ENCODE measurements around the gene SHANK3.

Gene SHANK3

DNA sequence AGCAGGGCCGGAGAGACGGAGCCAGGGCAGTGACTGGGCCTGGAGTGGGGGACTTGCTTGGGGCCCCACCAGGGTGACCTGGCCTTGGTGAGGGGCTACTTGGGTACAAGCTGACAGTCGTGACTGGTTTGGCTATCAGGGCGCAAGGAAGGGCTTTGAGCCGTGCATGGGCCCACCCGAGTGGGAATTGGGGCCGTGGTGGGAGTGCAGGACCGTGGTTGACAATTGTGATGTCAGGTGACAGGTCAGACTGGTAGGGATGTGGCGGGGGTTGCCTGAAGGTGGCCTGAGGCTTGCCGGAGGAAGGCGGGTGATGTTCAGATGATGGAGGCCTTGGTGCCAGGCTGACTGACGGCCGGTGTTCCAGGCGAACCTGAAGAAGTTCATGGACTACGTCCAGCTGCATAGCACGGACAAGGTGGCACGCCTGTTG, 5.6 kb downstream of the SHANK3 start:
- DNase-seq (ENCODE audit: low read depth, low spot score): no peak

DNA sequence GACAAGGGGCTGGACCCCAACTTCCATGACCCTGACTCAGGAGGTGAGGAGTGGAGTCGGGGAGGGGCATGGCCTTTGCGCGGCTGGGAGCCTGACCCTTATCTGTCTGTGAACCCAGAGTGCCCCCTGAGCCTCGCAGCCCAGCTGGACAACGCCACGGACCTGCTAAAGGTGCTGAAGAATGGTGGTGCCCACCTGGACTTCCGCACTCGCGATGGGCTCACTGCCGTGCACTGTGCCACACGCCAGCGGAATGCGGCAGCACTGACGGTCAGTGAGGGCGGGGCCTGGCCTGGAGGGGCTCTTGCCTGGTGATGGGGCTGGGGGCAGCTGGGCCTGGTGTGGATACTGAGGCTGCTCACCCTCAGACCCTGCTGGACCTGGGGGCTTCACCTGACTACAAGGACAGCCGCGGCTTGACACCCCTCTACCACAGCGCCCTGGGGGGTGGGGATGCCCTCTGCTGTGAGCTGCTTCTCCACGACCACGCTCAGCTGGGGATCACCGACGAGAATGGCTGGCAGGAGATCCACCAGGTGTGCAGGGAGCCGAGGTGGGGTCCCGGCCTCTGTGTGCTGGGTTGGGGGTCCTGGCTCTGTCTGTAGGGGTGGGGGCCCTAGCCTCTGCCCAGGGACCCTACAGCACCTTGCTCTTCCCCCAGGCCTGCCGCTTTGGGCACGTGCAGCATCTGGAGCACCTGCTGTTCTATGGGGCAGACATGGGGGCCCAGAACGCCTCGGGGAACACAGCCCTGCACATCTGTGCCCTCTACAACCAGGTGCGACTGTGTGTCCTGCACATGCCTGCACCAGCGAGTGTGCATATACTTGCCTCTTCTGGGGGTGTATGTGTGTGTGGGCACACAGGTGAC, 6.3 kb downstream of the SHANK3 start:
- DNase-seq (ENCODE audit: low read depth, low spot score): no peak

DNA sequence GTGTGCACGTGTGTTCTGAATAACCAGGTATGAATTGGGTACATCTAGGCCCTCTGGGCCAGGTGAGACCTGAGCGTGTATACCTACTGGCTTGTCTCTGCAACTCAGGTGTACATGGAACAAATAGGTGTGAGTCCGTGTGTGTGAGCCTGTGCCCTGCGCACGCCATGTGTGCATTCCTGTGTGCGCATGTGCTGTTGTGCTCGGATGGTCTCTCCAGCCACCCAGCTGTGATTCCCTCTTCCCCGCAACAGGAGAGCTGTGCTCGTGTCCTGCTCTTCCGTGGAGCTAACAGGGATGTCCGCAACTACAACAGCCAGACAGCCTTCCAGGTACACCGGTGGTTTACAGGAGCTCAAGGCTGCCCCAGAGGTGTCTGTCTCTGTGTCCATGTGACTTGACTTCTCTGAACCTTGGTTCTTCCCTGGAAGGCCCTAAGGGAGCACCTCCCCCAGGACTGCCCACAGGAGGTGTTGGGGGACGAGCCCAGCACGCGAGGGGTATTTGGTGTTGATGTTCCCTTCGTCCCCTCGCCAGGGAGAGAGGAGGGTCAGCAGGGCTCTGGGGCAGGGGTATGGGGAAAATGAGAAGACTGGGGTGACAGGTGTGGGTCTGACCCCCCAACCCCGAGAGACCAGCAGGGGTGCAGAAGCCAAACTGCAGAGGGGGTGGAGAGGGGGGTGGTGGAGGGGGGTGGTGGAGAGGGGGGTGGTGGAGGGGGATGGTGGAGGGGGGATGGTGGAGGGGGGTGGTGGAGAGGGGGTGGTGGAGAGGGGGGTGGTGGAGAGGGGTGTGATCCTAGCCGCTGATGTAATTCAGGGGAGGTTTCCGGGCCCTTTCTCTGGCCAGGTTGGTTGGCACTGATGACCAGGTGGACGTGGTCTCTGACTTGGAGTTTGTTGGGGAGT, 10.7 kb downstream of the SHANK3 start:
- no peak for DNase-seq (ENCODE audit: low read depth, low spot score)

- no peak for DNase-seq (ENCODE audit: low read depth, low spot score)
These were observed 11.4 kb downstream of the SHANK3 start for GRCh38 chr22:50683994-50684371.

GRCh38 chr22:50684501-50684900, 11.9 kb downstream of the SHANK3 start:
- DNase-seq (ENCODE audit: low read depth, low spot score): no peak

DNA sequence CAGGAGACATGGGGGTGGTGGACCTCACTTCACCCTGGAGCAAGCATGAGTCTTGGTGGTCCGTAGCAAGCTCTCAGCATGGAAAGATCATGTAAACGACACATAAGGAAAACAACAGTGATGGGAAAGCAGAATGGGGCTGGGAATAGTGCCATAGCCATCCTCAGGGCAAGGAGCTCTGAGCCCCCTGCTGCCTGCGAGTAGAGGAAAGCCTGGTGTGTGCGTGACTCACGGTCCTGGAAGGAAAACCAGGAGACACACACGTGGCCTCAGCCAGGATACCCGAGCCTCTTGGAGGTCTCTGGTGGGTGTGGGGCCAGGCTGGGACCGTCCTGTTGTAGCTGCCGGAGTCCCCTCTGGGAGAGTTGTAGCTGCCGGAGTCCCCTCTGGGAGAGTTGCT, 12.4 kb downstream of the SHANK3 start:
- DNase-seq (ENCODE audit: low read depth, low spot score): no peak

- DNase-seq (ENCODE audit: low read depth, low spot score): no peak
These were observed 14.2 kb downstream of the SHANK3 start for GRCh38 chr22:50686794-50687193.

- DNase-seq (ENCODE audit: low read depth, low spot score): no peak
These were observed 15.2 kb downstream of the SHANK3 start for GRCh38 chr22:50687829-50688228.

- DNase-seq (ENCODE audit: low read depth, low spot score): no peak
These were observed 15.8 kb downstream of the SHANK3 start for GRCh38 chr22:50688448-50688847.

DNA sequence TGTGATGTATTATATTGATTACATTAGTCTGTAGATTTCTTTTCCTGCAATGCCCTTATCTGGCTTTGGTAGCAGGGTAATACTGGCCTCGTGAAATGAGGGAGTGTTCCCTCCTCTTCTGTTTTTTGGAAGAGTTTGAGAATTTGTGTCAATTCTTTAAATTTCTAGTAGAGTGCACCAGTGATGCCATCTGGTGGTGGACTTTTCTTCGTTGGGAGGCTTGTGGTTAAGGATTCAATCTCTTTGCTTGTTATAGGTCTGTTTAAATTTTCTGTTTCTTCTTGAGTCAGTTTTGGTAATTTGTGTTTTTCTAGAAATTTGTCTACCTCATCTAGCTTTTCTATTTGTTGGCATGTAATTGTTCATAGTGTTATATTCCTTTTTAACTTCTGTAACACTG, 18.9 kb downstream of the SHANK3 start:
- DNase-seq (ENCODE audit: low read depth, low spot score): no peak

DNA sequence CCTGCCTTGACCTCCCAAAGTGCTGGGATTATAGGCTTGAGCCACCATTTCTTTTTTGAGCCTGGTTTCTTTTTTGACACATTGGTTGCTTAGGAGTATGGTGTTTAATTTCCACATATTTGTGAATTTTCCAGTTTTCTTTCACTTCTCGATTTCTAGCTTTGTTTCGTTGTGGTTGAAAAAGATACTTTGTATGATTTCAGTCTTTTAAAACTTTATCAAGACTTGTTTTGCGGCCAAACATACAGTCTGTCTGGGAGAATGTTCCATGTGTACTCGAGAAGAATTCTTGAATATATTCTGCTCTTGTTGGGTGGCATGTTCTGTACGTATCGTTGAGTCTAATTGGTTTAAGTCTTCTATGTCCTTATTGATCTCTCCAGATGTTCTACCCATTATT, 20.8 kb downstream of the SHANK3 start:
- DNase-seq (ENCODE audit: low read depth, low spot score): no peak

DNA sequence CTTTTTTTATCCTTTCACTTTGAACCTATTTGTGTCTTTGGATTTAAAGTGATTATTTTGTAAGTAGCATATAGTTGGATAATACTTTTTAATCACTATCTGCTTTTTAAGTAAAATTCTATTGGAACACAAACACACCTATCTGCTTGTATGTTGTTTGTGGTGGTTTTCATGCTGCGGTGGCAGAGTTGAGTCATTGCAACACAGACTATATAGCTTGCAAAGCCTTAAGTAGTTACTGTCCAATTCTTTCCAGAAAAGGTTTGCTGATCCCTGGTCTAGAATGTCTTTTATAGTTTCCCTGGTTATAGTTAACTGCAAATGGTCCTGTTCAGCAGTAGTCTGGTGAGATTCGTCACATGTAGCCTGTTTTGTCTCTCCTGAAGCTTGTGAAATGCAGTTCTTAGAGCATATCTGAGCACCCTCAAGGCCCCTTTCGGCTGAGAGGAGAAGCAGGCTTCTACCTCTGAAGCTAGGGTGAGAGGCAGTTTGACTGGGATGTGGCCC, 21.5 kb downstream of the SHANK3 start:
- no peak for DNase-seq (ENCODE audit: low read depth, low spot score)

DNA sequence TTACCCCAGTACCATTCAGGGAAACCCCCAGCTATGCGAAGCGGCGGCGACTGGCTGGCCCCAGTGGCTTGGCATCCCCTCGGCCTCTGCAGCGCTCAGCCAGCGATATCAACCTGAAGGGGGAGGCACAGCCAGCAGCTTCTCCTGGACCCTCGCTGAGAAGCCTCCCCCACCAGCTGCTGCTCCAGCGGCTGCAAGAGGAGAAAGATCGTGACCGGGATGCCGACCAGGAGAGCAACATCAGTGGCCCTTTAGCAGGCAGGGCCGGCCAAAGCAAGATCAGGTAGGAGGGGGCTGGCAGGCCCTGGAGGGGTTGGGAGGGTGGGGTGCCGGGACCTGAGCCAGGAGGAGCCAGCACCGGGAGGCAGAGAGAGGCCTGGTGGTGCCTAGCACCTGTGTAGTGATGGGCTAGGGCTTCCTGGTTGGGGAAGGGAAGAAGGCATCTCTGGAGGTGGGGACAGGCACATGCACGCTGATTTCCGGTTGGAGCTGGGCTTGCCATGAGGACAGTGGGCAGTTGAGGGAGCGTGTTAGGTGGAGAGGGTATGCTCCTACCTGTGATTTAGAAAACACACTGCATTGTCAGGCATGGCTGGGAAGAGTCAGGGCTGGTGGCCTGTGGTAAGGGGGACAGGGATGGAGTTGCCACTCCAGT, 22.3 kb downstream of the SHANK3 start:
- DNase-seq (ENCODE audit: low read depth, low spot score): no peak

DNA sequence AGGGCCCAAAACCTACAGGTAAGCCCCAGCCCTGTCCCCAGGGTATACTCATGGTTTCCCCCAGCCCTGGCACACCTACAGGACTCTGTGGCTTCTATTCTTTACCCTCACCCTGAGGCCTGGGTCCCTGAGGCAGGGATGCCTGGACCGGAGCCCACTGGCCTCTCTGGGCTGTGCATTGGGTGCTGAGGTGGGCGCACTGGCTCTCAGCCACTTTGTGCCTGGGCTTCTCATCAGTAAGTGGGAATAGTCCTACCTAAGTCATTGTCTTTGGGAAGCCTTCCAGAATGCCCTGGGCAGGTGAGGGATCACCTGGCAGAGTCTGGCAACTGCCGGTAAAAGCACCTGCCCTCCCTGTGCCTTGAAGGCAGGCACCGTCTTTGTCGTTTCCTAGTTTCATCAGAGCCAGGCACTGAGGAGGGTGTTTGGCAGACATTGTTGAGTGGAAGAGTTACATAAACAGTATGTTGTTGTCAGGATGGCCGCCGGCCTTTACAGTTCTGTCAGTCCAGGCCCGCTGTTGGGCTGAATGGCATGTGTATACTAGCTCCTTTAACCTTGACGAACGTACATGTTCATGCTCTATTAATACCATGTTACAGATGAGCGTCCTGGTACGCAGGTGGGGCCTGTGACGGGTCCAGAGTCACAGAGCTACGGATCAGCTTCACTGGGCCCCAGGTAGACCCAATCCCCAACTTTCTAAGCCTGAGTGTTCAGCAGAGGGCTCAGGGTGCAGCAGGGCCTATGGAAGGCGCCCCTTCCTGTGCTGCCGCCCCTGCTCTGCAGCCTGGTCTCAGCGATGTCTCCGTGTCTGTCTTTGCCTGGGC, 23.0 kb downstream of the SHANK3 start:
- no peak for DNase-seq (ENCODE audit: low read depth, low spot score)

- no peak for DNase-seq (ENCODE audit: low read depth, low spot score)
These were observed 23.7 kb downstream of the SHANK3 start for GRCh38 chr22:50696251-50696798.

DNA sequence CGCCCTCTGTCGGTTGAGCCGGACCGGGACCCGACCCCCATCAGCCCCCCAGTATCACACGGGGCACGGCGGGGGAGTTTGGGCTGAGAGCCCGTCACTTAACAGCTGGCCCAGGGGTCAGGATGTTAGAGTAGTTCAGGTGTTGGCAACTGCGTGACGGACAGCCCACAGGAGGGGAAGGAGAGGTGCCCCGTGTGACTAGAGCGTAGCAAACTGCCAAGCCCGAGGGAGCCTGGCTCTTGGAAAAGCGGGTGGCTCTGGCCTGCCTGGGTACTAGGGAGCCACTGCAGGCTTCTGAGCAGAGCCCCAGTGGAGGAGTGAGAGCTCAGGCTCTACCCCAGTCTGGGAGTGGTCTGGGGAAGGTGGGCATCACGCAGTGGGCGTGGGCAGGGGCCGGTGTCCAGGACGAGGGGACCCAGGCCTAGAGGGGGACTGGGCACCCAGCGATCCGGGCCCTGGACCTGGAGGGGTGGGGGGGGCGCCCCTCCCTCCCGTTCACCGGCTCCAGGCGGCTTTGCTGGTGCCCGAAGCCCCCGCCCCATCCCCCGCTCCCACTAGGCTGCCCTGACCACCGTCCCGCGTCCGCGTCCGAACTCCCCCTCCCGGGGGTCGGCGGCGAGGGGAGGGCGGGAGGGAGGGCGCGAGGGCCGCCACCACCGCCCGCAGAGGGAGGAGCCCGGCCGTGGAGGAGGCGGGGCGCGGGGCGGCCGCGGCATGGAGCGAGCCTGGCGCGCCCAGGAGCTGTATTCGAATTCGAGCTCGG, 24.4 kb downstream of the SHANK3 start:
- DNase-seq (ENCODE audit: low read depth, low spot score): no peak

DNA sequence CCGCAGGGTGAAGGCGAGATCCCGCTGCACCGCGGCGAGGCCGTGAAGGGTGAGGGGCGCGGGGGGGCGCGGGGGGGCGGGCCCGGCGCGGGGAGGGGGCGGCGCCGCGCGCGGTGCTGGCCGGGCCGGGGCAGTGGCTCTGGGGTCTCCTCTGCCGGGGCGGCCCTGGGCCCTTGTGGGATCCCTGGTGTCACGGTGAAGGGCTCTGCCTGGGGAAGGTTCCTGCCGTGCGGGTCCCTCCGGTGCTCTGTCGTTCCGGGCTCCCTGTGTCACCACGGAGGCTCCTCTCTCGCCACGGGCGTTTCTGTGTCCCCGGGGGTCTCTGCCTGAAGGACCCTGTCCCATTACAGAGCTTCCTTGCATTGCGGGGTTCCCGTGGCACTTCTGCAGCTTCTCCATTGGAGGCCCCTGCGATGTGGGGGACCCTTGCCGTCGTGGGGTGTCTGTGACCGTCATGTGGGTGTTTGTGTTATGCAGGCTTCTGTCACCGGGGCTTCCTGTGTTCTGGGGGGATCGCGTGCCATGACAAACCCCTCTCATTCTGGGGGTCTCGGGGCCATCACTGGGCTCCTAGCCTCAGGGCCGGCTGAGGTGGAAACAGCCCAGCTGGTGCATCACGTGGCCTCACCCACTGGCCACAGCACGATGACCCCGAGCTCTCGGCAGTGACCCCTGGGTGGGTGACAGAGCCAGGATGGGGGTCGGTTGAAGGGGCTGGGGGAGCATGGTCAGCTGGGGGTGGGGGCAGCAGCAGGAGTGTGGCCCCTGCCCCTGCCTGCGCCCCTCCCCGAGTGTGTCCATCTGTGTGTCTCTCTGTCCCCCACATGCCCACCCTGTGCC, 25.3 kb downstream of the SHANK3 start:
- DNase-seq (ENCODE audit: low read depth, low spot score): no peak

- no peak for DNase-seq (ENCODE audit: low read depth, low spot score)
These were observed 25.9 kb downstream of the SHANK3 start for GRCh38 chr22:50698546-50698945.
